HCT116 (cell line): ENCODE measurements around the gene PHLPP2. TPM values are rescaled to one million over a fixed set of nuclear protein-coding genes. Genes with fewer than 3 reads are reported as not detected.

ENCODE experiments used
- ATAC-seq: fragments of 200-7000 bp; cut with Tn5 transposase; 2 replicates; pipeline ENCODE4 v1.9.1; 2020; ENCODE audit warnings: mild to moderate bottlenecking, moderate library complexity
- BruUV-seq: library from RNA; stranded (reverse); fragments of 400-500 nt; replicated peaks from 2 replicates; lab custom pipeline; 2021; lab: Mats Ljungman, UMichigan
- CTCF ChIA-PET: fragments of 300-600 bp; sonication (Branson Sonifier 250); formaldehyde crosslinking; loops from one replicate; lab custom pipeline; 2021; ENCODE audit warnings: antibody characterized with exemption; lab: Charles Lee
- POLR2A ChIA-PET: fragments of 300-600, 350-600 bp; sonication (Branson Sonifier 250); formaldehyde crosslinking; loops from one replicate; lab custom pipeline; 2021; ENCODE audit warnings: antibody characterized with exemption; lab: Charles Lee
- RAD21 ChIA-PET, 2 experiments: fragments of 300-600 bp; sonication (Branson Sonifier 250); formaldehyde crosslinking; loops; one replicate each; lab custom pipeline; 2023; ENCODE audit warnings: low total read pairs in 2 of 2; ENCODE audit not compliant: uncharacterized antibody in 2 of 2, unreplicated experiment in 2 of 2, low non-redundant PET in 1 of 2; lab: Charles Lee
- DNase-seq: peaks from one replicate; pipeline ENCODE4 v3.0.0-alpha.2; 2010; ENCODE audit warnings: low read depth, low spot score
- H2AFZ ChIP-seq: fragments of 200-600 bp; shearing (Covaris generic), sonication (generic); 2 replicates; pipeline ENCODE4 v1.6.1; 2017; ENCODE audit warnings: low read depth, mixed run types, mixed read lengths, antibody characterized with exemption, low read length; ENCODE audit not compliant: poor library complexity, severe bottlenecking
- H3K27ac ChIP-seq: 2 replicates; pipeline ENCODE4 v1.5.1; 2012; ENCODE audit warnings: low read depth, low read length
- H3K27me3 ChIP-seq: fragments of 200-600 bp; sonication (generic); 2 replicates; pipeline ENCODE4 v1.6.1; 2016; ENCODE audit warnings: mixed run types, low read length, mixed read lengths; ENCODE audit not compliant: insufficient read depth
- H3K36me3 ChIP-seq, 2 experiments: fragments of 200-500 bp in 1 of 2; fragments of 200-600 bp in 1 of 2; sonication (Bioruptor generic) in 1 of 2; sonication (generic) in 1 of 2; 2 replicates each; pipeline versions ENCODE4 v1.5.1 to v1.6.1; 2014 to 2016; ENCODE audit warnings: low read length in 2 of 2, inconsistent platforms in 1 of 2, mixed read lengths in 1 of 2, mixed run types in 1 of 2; ENCODE audit not compliant: insufficient read depth in 2 of 2, control insufficient read depth in 1 of 2
- H3K4me1 ChIP-seq, 2 experiments: fragments of 200-600 bp in 1 of 2; sonication (generic) in 1 of 2; 2 replicates each; pipeline versions ENCODE4 v1.5.1 to v1.6.1; 2012 to 2017; ENCODE audit warnings: low read length in 2 of 2, inconsistent platforms in 1 of 2, mild to moderate bottlenecking in 1 of 2, mixed read lengths in 1 of 2, mixed run types in 1 of 2, moderate library complexity in 1 of 2; ENCODE audit not compliant: insufficient read depth in 2 of 2, control insufficient read depth in 1 of 2
- H3K4me2 ChIP-seq: fragments of 200-600 bp; sonication (generic); 2 replicates; pipeline ENCODE4 v1.6.1; 2017; ENCODE audit warnings: mixed run types, low read length, mixed read lengths
- H3K4me3 ChIP-seq, 2 experiments: fragments of 200-600 bp in 1 of 2; sonication (generic) in 1 of 2; replicated peaks in 1 of 2; 2 replicates each; pipeline ENCODE4 v1.5.1; 2011 to 2016; ENCODE audit warnings: low read length in 2 of 2, control low read depth in 1 of 2, low read depth in 1 of 2, mild to moderate bottlenecking in 1 of 2, mixed read lengths in 1 of 2, mixed run types in 1 of 2
- H3K79me2 ChIP-seq: fragments of 200-600 bp; sonication (generic); 2 replicates; pipeline ENCODE4 v1.6.1; 2017; ENCODE audit warnings: mild to moderate bottlenecking, mixed run types, low read length, moderate library complexity, mixed read lengths; ENCODE audit not compliant: insufficient read depth
- H3K9ac ChIP-seq: fragments of 200-600 bp; sonication (generic); 2 replicates; pipeline ENCODE4 v1.6.1; 2016; ENCODE audit warnings: low read length, mixed read lengths
- H3K9me2 ChIP-seq: fragments of 200-600 bp; sonication (generic), shearing (Covaris generic); 2 replicates; pipeline ENCODE4 v1.6.1; 2017; ENCODE audit warnings: mixed run types, mild to moderate bottlenecking, moderate library complexity; ENCODE audit not compliant: insufficient read depth
- H3K9me3 ChIP-seq, 2 experiments: fragments of 200-500 bp in 1 of 2; fragments of 200-600 bp in 1 of 2; sonication (Bioruptor generic) in 1 of 2; sonication (generic) in 1 of 2; 2 replicates each; pipeline ENCODE4 v1.6.1; 2014 to 2017; ENCODE audit warnings: low read length in 2 of 2, mixed read lengths in 2 of 2, inconsistent platforms in 1 of 2, low read depth in 1 of 2, mild to moderate bottlenecking in 1 of 2, mixed run types in 1 of 2, moderate library complexity in 1 of 2; ENCODE audit not compliant: control insufficient read depth in 1 of 2, insufficient read depth in 1 of 2
- H4K20me1 ChIP-seq: fragments of 200-600 bp; sonication (generic), shearing (Covaris generic); 2 replicates; pipeline ENCODE4 v1.6.1; 2017; ENCODE audit warnings: mixed run types, mild to moderate bottlenecking, moderate library complexity; ENCODE audit not compliant: insufficient read depth
- CBX3 ChIP-seq: IDR thresholded peaks from 2 replicates; pipeline ENCODE4 v1.6.1; 2012; ENCODE audit warnings: low read depth
- EGR1 ChIP-seq: IDR thresholded peaks from 2 replicates; pipeline ENCODE4 v1.6.1; 2012; ENCODE audit warnings: low read depth
- ELF1 ChIP-seq: IDR thresholded peaks from 2 replicates; pipeline ENCODE4 v1.6.1; 2012; ENCODE audit warnings: low read depth, borderline replicate concordance
- EZH2phosphoT487 ChIP-seq: fragments of 200-600 bp; IDR thresholded peaks from 2 replicates; pipeline ENCODE4 v1.6.1; 2018; ENCODE audit warnings: antibody characterized with exemption, borderline replicate concordance
- JUND ChIP-seq: IDR thresholded peaks from 2 replicates; pipeline ENCODE4 v1.6.1; 2012
- POLR2A ChIP-seq: IDR thresholded peaks from 2 replicates; pipeline ENCODE4 v1.7.0; 2011; ENCODE audit warnings: borderline replicate concordance; ENCODE audit not compliant: insufficient read depth, insufficient read length; ENCODE audit errors: extremely low read depth
- POLR2AphosphoS5 ChIP-seq: IDR thresholded peaks from 2 replicates; pipeline ENCODE4 v1.6.1; 2011; ENCODE audit warnings: mild to moderate bottlenecking, low read depth, low read length, moderate library complexity
- RAD21 ChIP-seq: IDR thresholded peaks from 2 replicates; pipeline ENCODE4 v1.6.1; 2012; ENCODE audit warnings: low read depth, mild to moderate bottlenecking
- SP1 ChIP-seq: IDR thresholded peaks from 2 replicates; pipeline ENCODE4 v1.6.1; 2012; ENCODE audit warnings: low read depth
- SRF ChIP-seq: IDR thresholded peaks from 2 replicates; pipeline ENCODE4 v1.6.1; 2012; ENCODE audit warnings: low read depth
- YY1 ChIP-seq: IDR thresholded peaks from 2 replicates; pipeline ENCODE4 v1.6.1; 2011; ENCODE audit warnings: low read length, low read depth, moderate library complexity, mild to moderate bottlenecking; ENCODE audit not compliant: insufficient replicate concordance; ENCODE audit errors: extremely low read depth
- ZFX ChIP-seq: fragments of 450-650 bp; IDR thresholded peaks from 2 replicates; pipeline ENCODE4 v1.6.1; 2017
- ZNF274 ChIP-seq: fragments of 200-500 bp; sonication (Bioruptor generic); IDR thresholded peaks from 2 replicates; pipeline ENCODE4 v1.6.1; 2014; ENCODE audit warnings: mild to moderate bottlenecking, low read depth, low read length, inconsistent platforms
- intact Hi-C: fragments of 100-400 bp; cut with micrococcal nuclease; formaldehyde crosslinking; loops from 2 replicates; pipeline ENCODE4 v1.10.0; 2022
- total RNA-seq: library from RNA; stranded (reverse); gene quantifications from one replicate; pipeline ENCODE4 v1.2.1, GENCODE V29; 2021; ENCODE audit not compliant: unreplicated experiment
- TF ChIP-seq, protein P1 (sequence below): IDR thresholded peaks from 2 replicates; pipeline ENCODE4 v1.6.1; 2012
- TF ChIP-seq, protein P2 (sequence below): IDR thresholded peaks from 2 replicates; pipeline ENCODE4 v1.6.1; 2012

The PHLPP2 gene
- total RNA-seq, 1 experiment from 2014 or later = 9.0 TPM

DNA sequence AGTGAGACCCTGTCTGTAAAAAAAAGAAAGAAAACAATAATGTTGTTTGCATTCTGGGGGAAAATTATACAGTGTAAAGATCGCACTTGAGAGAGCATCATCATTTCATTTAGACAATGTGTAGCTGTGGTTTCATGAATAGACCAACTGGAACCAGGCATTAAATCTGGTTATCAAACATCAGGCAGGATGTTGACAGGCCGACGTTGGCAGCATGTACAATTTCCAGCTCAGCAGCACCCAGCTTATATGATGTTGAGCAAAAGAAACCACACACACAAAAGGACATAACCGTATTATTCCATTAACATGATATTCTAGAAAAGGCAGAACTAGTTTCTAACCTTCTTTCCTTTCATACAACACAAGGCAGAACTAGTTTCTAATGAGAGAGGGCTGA lies 92.7 kb downstream of the PHLPP2 start:
- peaks cover 22% of the 10 kb centered on the region for H3K79me2 ChIP-seq
- H3K9me3 ChIP-seq = no peaks in the 10 kb centered on the region
- ATAC-seq (no peak), DNase-seq (no peak)
- ChIA-PET POLR2A (no interaction called here), RAD21 (no interaction called here), CTCF (interaction anchor here (1.1 kb wide), 1 partner anchor 20 kb away, joined by 3 read pairs; no protein-coding TSS in a partner anchor)
- no peak overlapping the region for H3K4me2 ChIP-seq
- peaks cover 5 to 7% of the 10 kb centered on the region in 2 experiments; a peak in 2 of 4 replicates for H3K4me1 ChIP-seq
- H2AFZ ChIP-seq = no peak overlapping the region
- no TSS peak for BruUV-seq
- peaks cover 13 to 34% of the 10 kb centered on the region in 2 experiments; a peak in 3 of 4 replicates for H3K36me3 ChIP-seq
- no peaks in the 10 kb centered on the region for H3K9me2 ChIP-seq
- no peak overlapping the region for H3K9ac ChIP-seq
- H3K4me3 ChIP-seq = no peak overlapping the region
- TF ChIP-seq, protein P1, sequence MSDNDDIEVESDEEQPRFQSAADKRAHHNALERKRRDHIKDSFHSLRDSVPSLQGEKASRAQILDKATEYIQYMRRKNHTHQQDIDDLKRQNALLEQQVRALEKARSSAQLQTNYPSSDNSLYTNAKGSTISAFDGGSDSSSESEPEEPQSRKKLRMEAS = no peak
- TF ChIP-seq SP1 (no peak), ZFX (no peak), ELF1 (no peak), YY1 (no peak), JUND (no peak), POLR2AphosphoS5 (no peak), ZNF274 (no peak), CBX3 (no peak), POLR2A (no peak), SRF (no peak), EGR1 (no peak), RAD21 (no peak), EZH2phosphoT487 (no peak)
- TF ChIP-seq, protein P2, sequence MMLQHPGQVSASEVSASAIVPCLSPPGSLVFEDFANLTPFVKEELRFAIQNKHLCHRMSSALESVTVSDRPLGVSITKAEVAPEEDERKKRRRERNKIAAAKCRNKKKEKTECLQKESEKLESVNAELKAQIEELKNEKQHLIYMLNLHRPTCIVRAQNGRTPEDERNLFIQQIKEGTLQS = no peak
- H3K27ac ChIP-seq = no peak overlapping the region
- no peaks in the 10 kb centered on the region for H4K20me1 ChIP-seq
- intact Hi-C loops = no loop called here
- no peaks in the 10 kb centered on the region for H3K27me3 ChIP-seq
